K562 (cell line): Measurements from ENCODE around the gene CBL. TPM values are rescaled to one million over a fixed set of nuclear protein-coding genes. Genes with fewer than 3 reads are reported as not detected.

ENCODE experiments used
- CHD1 ChIP-seq: fragments of 200-600 bp; sonication (generic); IDR thresholded peaks from one replicate; pipeline ENCODE4 v1.6.1; 2012; ENCODE audit warnings: mild to moderate bottlenecking, moderate library complexity, low read length, inconsistent platforms
- CREB1 ChIP-seq, 2 experiments: sonication (generic) in 1 of 2; formaldehyde crosslinking in 1 of 2; IDR thresholded peaks; 2 replicates each; pipeline versions ENCODE4 v1.6.1 to v1.8.0; 2012 to 2022; ENCODE audit warnings: inconsistent platforms in 1 of 2, mild to moderate bottlenecking in 1 of 2, missing genetic modification reagents in 1 of 2, moderate library complexity in 1 of 2
- CXXC5 ChIP-seq: fragments of 250-450 bp; sonication (Bioruptor Pico); IDR thresholded peaks from 2 replicates; pipeline ENCODE4 v1.8.0; 2022; ENCODE audit warnings: inconsistent platforms, mild to moderate bottlenecking, moderate library complexity
- ELF1 ChIP-seq: fragments of 200-800 bp; sonication (Bioruptor generic); IDR thresholded peaks from 2 replicates; pipeline ENCODE4 v1.6.1; 2016; ENCODE audit warnings: missing genetic modification characterization, missing compliant biosample characterization
- ELK1 ChIP-seq: sonication (generic); formaldehyde crosslinking; IDR thresholded peaks from 2 replicates; pipeline ENCODE4 v1.8.1; 2022; ENCODE audit warnings: missing genetic modification reagents
- EP300 ChIP-seq: IDR thresholded peaks from 2 replicates; pipeline ENCODE4 v1.6.1; 2012; ENCODE audit warnings: low read length, improper control_type of control experiment
- ERF ChIP-seq: fragments of 450-650 bp; formaldehyde crosslinking; IDR thresholded peaks from 2 replicates; pipeline ENCODE4 v1.4.0; 2020; ENCODE audit warnings: mild to moderate bottlenecking, mixed read lengths
- GABPB2 ChIP-seq: fragments of 250-450 bp; sonication (Bioruptor Pico); conservative IDR thresholded peaks from 2 replicates; pipeline ENCODE4 v1.5.1; 2021; ENCODE audit warnings: mild to moderate bottlenecking
- HDGF ChIP-seq: fragments of 450-650 bp; IDR thresholded peaks from 2 replicates; pipeline ENCODE4 v1.6.1; 2016
- HIVEP1 ChIP-seq: fragments of 250-450 bp; sonication (Bioruptor Pico); IDR thresholded peaks from 2 replicates; pipeline ENCODE4 v1.4.0; 2020; ENCODE audit warnings: mild to moderate bottlenecking
- MIER1 ChIP-seq: fragments of 450-650 bp; IDR thresholded peaks from 2 replicates; pipeline ENCODE4 v1.6.1; 2016; ENCODE audit warnings: antibody characterized with exemption, mild to moderate bottlenecking, low read depth
- NFATC3 ChIP-seq: fragments of 450-650 bp; IDR thresholded peaks from 2 replicates; pipeline ENCODE4 v1.6.1; 2017; ENCODE audit warnings: mild to moderate bottlenecking
- NFE2L1 ChIP-seq: fragments of 450-650 bp; IDR thresholded peaks from 2 replicates; pipeline ENCODE4 v1.6.1; 2016; ENCODE audit warnings: missing genetic modification characterization, low read depth, mild to moderate bottlenecking, missing compliant biosample characterization, moderate library complexity, borderline replicate concordance
- NFIX ChIP-seq: fragments of 250-450 bp; sonication (Bioruptor Pico); IDR thresholded peaks from 2 replicates; pipeline ENCODE4 v1.4.0; 2020; ENCODE audit warnings: low read depth, mild to moderate bottlenecking, moderate library complexity
- RBFOX2 ChIP-seq: fragments of 200-400 bp; formaldehyde crosslinking; IDR thresholded peaks from 2 replicates; pipeline ENCODE4 v1.6.1; 2017; ENCODE audit warnings: low read depth, mild to moderate bottlenecking, low read length, moderate library complexity
- STAT5B ChIP-seq: fragments of 250-450 bp; sonication (Bioruptor Pico); IDR thresholded peaks from 2 replicates; pipeline ENCODE4 v1.8.0; 2021; ENCODE audit warnings: mild to moderate bottlenecking, inconsistent platforms
- THAP7 ChIP-seq: fragments of 250-450 bp; sonication (Bioruptor Pico); IDR thresholded peaks from 2 replicates; pipeline ENCODE4 v1.5.0; 2021
- TSC22D4 ChIP-seq: fragments of 450-650 bp; IDR thresholded peaks from 2 replicates; pipeline ENCODE4 v1.6.1; 2016; ENCODE audit warnings: missing genetic modification characterization, missing biosample characterization, control low read depth
- U2AF1 ChIP-seq: fragments of 200-400 bp; formaldehyde crosslinking; optimal IDR thresholded peaks from 2 replicates; pipeline ENCODE3; 2017; ENCODE audit warnings: mild to moderate bottlenecking, low read depth, low read length, moderate library complexity
- XRCC5 ChIP-seq: fragments of 200-400 bp; formaldehyde crosslinking; IDR thresholded peaks from 2 replicates; pipeline ENCODE4 v1.6.1; 2017; ENCODE audit warnings: low read depth, mild to moderate bottlenecking, low read length
- ZBTB1 ChIP-seq: sonication (generic); formaldehyde crosslinking; IDR thresholded peaks from 2 replicates; pipeline ENCODE4 v1.8.1; 2023; ENCODE audit warnings: missing genetic modification reagents, low read depth, mild to moderate bottlenecking, borderline replicate concordance
- ZC3H4 ChIP-seq: sonication (generic); formaldehyde crosslinking; IDR thresholded peaks from 2 replicates; pipeline ENCODE4 v1.9.0; 2021; ENCODE audit warnings: missing genetic modification reagents, borderline replicate concordance
- ZFX ChIP-seq: sonication (generic); formaldehyde crosslinking; IDR thresholded peaks from 2 replicates; pipeline ENCODE4 v1.8.0; 2022; ENCODE audit warnings: mild to moderate bottlenecking, missing genetic modification reagents, moderate library complexity
- ZNF224 ChIP-seq: sonication (generic); formaldehyde crosslinking; IDR thresholded peaks from 2 replicates; pipeline ENCODE4 v1.8.0; 2022; ENCODE audit warnings: mild to moderate bottlenecking, missing genetic modification reagents
- ZNF280A ChIP-seq: fragments of 450-650 bp; IDR thresholded peaks from 2 replicates; pipeline ENCODE4 v1.6.1; 2018; ENCODE audit warnings: mild to moderate bottlenecking, low read depth; ENCODE audit not compliant: partially characterized antibody
- ZNF589 ChIP-seq: fragments of 200-800 bp; sonication (Bioruptor generic); IDR thresholded peaks from 2 replicates; pipeline ENCODE4 v1.6.1; 2016; ENCODE audit warnings: low read depth, missing genetic modification characterization, missing compliant biosample characterization
- polyA plus RNA-seq, 8 experiments: library from polyadenylated mRNA; depleted of rRNA in 4 of 8; stranded (reverse) in 5 of 8; unstranded in 3 of 8; fragments of >200 nt; fragmentation: Nextera tagmentation in 2 of 8; fragmentation: Illumina TruSeq in 1 of 8; extraction: Ambion mirVana in 2 of 8; extraction: Trizol in 1 of 8; gene quantifications; 2 replicates each; pipeline versions ENCODE4 v1.2.1 to v1.2.3, GENCODE V29; 2011 to 2014; ENCODE audit warnings: inconsistent platforms in 1 of 8, missing spikeins in 1 of 8
- total RNA-seq, 7 experiments: library from RNA; depleted of rRNA in 6 of 7; stranded (reverse); fragments of >200 nt in 6 of 7; fragmentation: Illumina TruSeq in 2 of 7; extraction: Trizol in 2 of 7; gene quantifications; 2 replicates each; pipeline versions ENCODE4 v1.2.1 to v1.2.3, GENCODE V29; 2011 to 2021; ENCODE audit warnings: low replicate concordance in 1 of 7

CBL gene
- total and polyA plus RNA-seq, 9 of the 15 experiments (the other 6 are each of a cell fraction or from before 2014, with no cell fraction given) = 3.2 to 24.9 (median 9.9) TPM

GRCh38 chr11:119356349-119357031, 150.4 kb downstream of the CBL start (continued):
- TF ChIP-seq CREB1 (IDR thresholded peaks at IDR 0.05) (peak; percentile 42), CREB1 (CRISPR knock-in tag; IDR thresholded peaks at IDR 0.05) (no peak), U2AF1 (no peak), HDGF (peak; percentile 95), GABPB2 (no peak), MIER1 (0 out of 2 replicates have a peak, but pooled peaks have one; percentile 26), ZBTB1 (CRISPR knock-in tag) (no peak), NFATC3 (no peak), ZNF280A (no peak), HIVEP1 (CRISPR knock-in tag) (no peak), ELK1 (CRISPR knock-in tag) (no peak), NFIX (CRISPR knock-in tag) (no peak), ZNF224 (CRISPR knock-in tag) (no peak), CXXC5 (CRISPR knock-in tag) (peak; percentile 73), TSC22D4 (no peak), RBFOX2 (peak; percentile 52; the same call in 1 of the 2 replicates), EP300 (peak; percentile 29; the same call in 1 of the 2 replicates), ERF (CRISPR knock-in tag) (no peak), NFE2L1 (tag) (no peak), XRCC5 (no peak; the same call in 1 of the 2 replicates), STAT5B (no peak), CHD1 (no peak), ZFX (no peak), ZNF589 (no peak), THAP7 (no peak), ELF1 (tag) (no peak), ZC3H4 (CRISPR knock-in tag) (no peak)
